Osteocyte (in vitro differentiated cells): Measurements from ENCODE around the gene NCAPH2. TPM values are rescaled to one million over a fixed set of nuclear protein-coding genes. Genes with fewer than 3 reads are reported as not detected.
"Not testable (repeated sequence)": the region's sequence is repeated elsewhere in the genome, so short reads cannot be mapped to it uniquely, and the experiment has no call there.

Source experiments
- DNase-seq: peaks from one replicate; pipeline ENCODE4 v3.0.0; 2021; ENCODE audit warnings: mixed read lengths; ENCODE audit not compliant: unreplicated experiment; ENCODE audit errors: extremely low spot score
- H3K27ac Mint-ChIP-seq: one replicate; pipeline ENCODE4 v1.8.0; 2021; ENCODE audit warnings: mild to moderate bottlenecking, mixed read lengths; ENCODE audit not compliant: unreplicated experiment
- H3K27me3 Mint-ChIP-seq: one replicate; pipeline ENCODE4 v1.8.0; 2021; ENCODE audit warnings: mixed read lengths; ENCODE audit not compliant: unreplicated experiment
- H3K36me3 Mint-ChIP-seq: one replicate; pipeline ENCODE4 v1.8.0; 2021; ENCODE audit warnings: mixed read lengths; ENCODE audit not compliant: unreplicated experiment
- H3K4me1 Mint-ChIP-seq: one replicate; pipeline ENCODE4 v1.8.0; 2021; ENCODE audit warnings: mixed read lengths; ENCODE audit not compliant: unreplicated experiment
- H3K4me3 Mint-ChIP-seq: one replicate; pipeline ENCODE4 v1.8.0; 2021; ENCODE audit warnings: mild to moderate bottlenecking, moderate library complexity, mixed read lengths; ENCODE audit not compliant: unreplicated experiment
- H3K9me3 Mint-ChIP-seq: one replicate; pipeline ENCODE4 v1.8.0; 2021; ENCODE audit warnings: mixed read lengths; ENCODE audit not compliant: unreplicated experiment
- CTCF ChIP-seq: fragments of 200-600 bp; sonication (generic); IDR thresholded peaks from 2 replicates; pipeline ENCODE4 v1.5.0; 2021; ENCODE audit warnings: antibody characterized with exemption, mild to moderate bottlenecking, moderate library complexity
- total RNA-seq: library from RNA; stranded (reverse); gene quantifications from 2 replicates; pipeline ENCODE4 v1.2.1, GENCODE V29; 2021

The NCAPH2 gene
- total RNA-seq, 1 donor from 2014 or later, result 47.0 TPM

- TF ChIP-seq CTCF, result no peak
- H3K27me3 Mint-ChIP-seq, result no peaks in the 10 kb centered on the region
- H3K9me3 Mint-ChIP-seq, result no peaks in the 10 kb centered on the region
- peaks cover 13% of the 10 kb centered on the region for H3K36me3 Mint-ChIP-seq
- H3K4me1 Mint-ChIP-seq, result no peaks in the 10 kb centered on the region
- H3K4me3 Mint-ChIP-seq, result no peak overlapping the region
- DNase-seq, result no peak
- H3K27ac Mint-ChIP-seq, result no peak overlapping the region
Measured at GRCh38 chr22:50516891-50517290, 8.9 kb downstream of the NCAPH2 start.

- TF ChIP-seq CTCF, result no peak
- Mint-ChIP-seq H3K4me3 (no peak overlapping the region), H3K36me3 (peaks cover 13% of the 10 kb centered on the region), H3K27me3 (no peaks in the 10 kb centered on the region), H3K4me1 (no peaks in the 10 kb centered on the region), H3K27ac (no peak overlapping the region), H3K9me3 (no peaks in the 10 kb centered on the region)
- no peak for DNase-seq
Measured at GRCh38 chr22:50517495-50518260, 9.7 kb downstream of the NCAPH2 start.

GRCh38 chr22:50518606-50519005 lies 10.6 kb downstream of the NCAPH2 start:
- TF ChIP-seq CTCF, result no peak
- no peak overlapping the region for H3K27ac Mint-ChIP-seq
- H3K4me3 Mint-ChIP-seq, result no peak overlapping the region
- DNase-seq, result no peak
- peaks cover 2% of the 10 kb centered on the region for H3K4me1 Mint-ChIP-seq
- no peaks in the 10 kb centered on the region for H3K9me3 Mint-ChIP-seq
- H3K36me3 Mint-ChIP-seq, result peaks cover 13% of the 10 kb centered on the region
- no peaks in the 10 kb centered on the region for H3K27me3 Mint-ChIP-seq

GRCh38 chr22:50519151-50519550 lies 11.1 kb downstream of the NCAPH2 start:
- Mint-ChIP-seq H3K36me3 (peaks cover 13% of the 10 kb centered on the region), H3K9me3 (no peaks in the 10 kb centered on the region), H3K27ac (no peak overlapping the region), H3K4me3 (no peak overlapping the region), H3K4me1 (peaks cover 2% of the 10 kb centered on the region), H3K27me3 (no peaks in the 10 kb centered on the region)
- no peak for DNase-seq
- TF ChIP-seq CTCF, result no peak

- H3K9me3 Mint-ChIP-seq, DNase-seq, H3K4me1 Mint-ChIP-seq, H3K4me3 Mint-ChIP-seq, H3K27ac Mint-ChIP-seq, H3K27me3 Mint-ChIP-seq: not testable (repeated sequence)
- peaks cover 12% of the 10 kb centered on the region for H3K36me3 Mint-ChIP-seq
Measured at GRCh38 chr22:50520184-50520583, 12.2 kb downstream of the NCAPH2 start.
